ENCODE data around the gene CRACR2A. TPM values are rescaled to one million over a fixed set of nuclear protein-coding genes. Genes with fewer than 3 reads are reported as not detected.

CRACR2A gene
- total and polyA plus RNA-seq, 9 of the 15 experiments (the other 6 are each of a cell fraction or from before 2014, with no cell fraction given): 2.1 to 15.1 (median 10.4) TPM

- TF ChIP-seq MBD1 (CRISPR knock-in tag; IDR thresholded peaks at IDR 0.05) (no peak), CEBPZ (IDR thresholded peaks at IDR 0.05; ENCODE audit: borderline replicate concordance, low read depth, low read length) (no peak), HNRNPUL1 (IDR thresholded peaks at IDR 0.05; ENCODE audit: low read length) (no peak), GABPB2 (CRISPR knock-in tag; conservative IDR thresholded peaks at IDR 0.05) (no peak), NFIC (IDR thresholded peaks at IDR 0.05) (peak; percentile 34; the same call in 1 of the 2 replicates), ETS1 (conservative IDR thresholded peaks at IDR 0.05; ENCODE audit: control insufficient read depth, low read depth, low read length) (0 out of 2 replicates have a peak, but pooled peaks have one; percentile 34), TFAP4 (CRISPR knock-in tag; IDR thresholded peaks at IDR 0.05; ENCODE audit: borderline replicate concordance) (peak; percentile 80), MNT (conservative IDR thresholded peaks at IDR 0.05) (peak; percentile 5 to 7; a peak in 2 of 4 replicates), L3MBTL2 (IDR thresholded peaks at IDR 0.05) (peak; percentile 44; the same call in 1 of the 2 replicates), SMAD3 (CRISPR knock-in tag; conservative IDR thresholded peaks at IDR 0.05) (no peak), MCM2 (IDR thresholded peaks at IDR 0.05; ENCODE audit: low read depth) (no peak), KDM5B (IDR thresholded peaks at IDR 0.05; ENCODE audit: insufficient replicate concordance, low read depth, low read length) (peak; percentile 48), GATAD2A (IDR thresholded peaks at IDR 0.05) (no peak), DLX4 (CRISPR knock-in tag; IDR thresholded peaks at IDR 0.05) (no peak), ZKSCAN1 (IDR thresholded peaks at IDR 0.05; ENCODE audit: low read depth, low read length) (no peak), ELK1 (CRISPR knock-in tag; IDR thresholded peaks at IDR 0.05) (no peak)
Measured at GRCh38 chr12:3752741-3753486, at the start of gene CRACR2A (continued).

Measured in K562 (cell line).